Neural cell (in vitro differentiated cells): ENCODE data around the gene MSI1. TPM values are rescaled to one million over a fixed set of nuclear protein-coding genes. Genes with fewer than 3 reads are reported as not detected.

ENCODE experiments used
- H2AFZ ChIP-seq: fragments of 200-600, 300-800 bp; sonication (generic), shearing (Covaris generic); 2 replicates; pipeline ENCODE4 v1.6.0; 2014; ENCODE audit warnings: low read depth, mild to moderate bottlenecking, antibody characterized with exemption, low read length, moderate library complexity
- H3F3A ChIP-seq: fragments of 200-600 bp; shearing (Covaris generic); 2 replicates; pipeline ENCODE4 v1.6.1; 2016; ENCODE audit warnings: mild to moderate bottlenecking, moderate library complexity, mixed read lengths, antibody characterized with exemption, low read length; ENCODE audit not compliant: insufficient read depth, poor library complexity, severe bottlenecking
- H3K27ac ChIP-seq: fragments of 200-600, 300-800 bp; sonication (generic), shearing (Covaris generic); 2 replicates; pipeline ENCODE4 v1.5.1; 2014; ENCODE audit warnings: mild to moderate bottlenecking, low read length, moderate library complexity
- H3K27me3 ChIP-seq: fragments of 300-800, 200-600 bp; sonication (generic), shearing (Covaris generic); 2 replicates; pipeline ENCODE4 v1.6.0; 2014; ENCODE audit warnings: mild to moderate bottlenecking, low read depth, low read length, moderate library complexity; ENCODE audit not compliant: insufficient read depth
- H3K36me3 ChIP-seq: fragments of 300-800, 200-600 bp; sonication (generic), shearing (Covaris generic); 2 replicates; pipeline ENCODE4 v1.5.1; 2014; ENCODE audit warnings: mild to moderate bottlenecking, antibody characterized with exemption, low read length, moderate library complexity; ENCODE audit not compliant: insufficient read depth
- H3K4me2 ChIP-seq: fragments of 300-800, 200-600 bp; sonication (generic), shearing (Covaris generic); 2 replicates; pipeline ENCODE4 v1.6.0; 2014; ENCODE audit warnings: mild to moderate bottlenecking, low read length
- H3K4me3 ChIP-seq: fragments of 300-800, 200-600 bp; sonication (generic), shearing (Covaris generic); 2 replicates; pipeline ENCODE4 v1.5.1; 2014; ENCODE audit warnings: mild to moderate bottlenecking, low read length, moderate library complexity
- H3K79me2 ChIP-seq: fragments of 200-600 bp; shearing (Covaris generic); replicated peaks from 2 replicates; pipeline ENCODE4 v1.6.0; 2014; ENCODE audit warnings: mild to moderate bottlenecking, low read length, moderate library complexity; ENCODE audit not compliant: insufficient read depth
- H3K9ac ChIP-seq: fragments of 300-800, 200-600 bp; sonication (generic), shearing (Covaris generic); 2 replicates; pipeline ENCODE4 v1.6.1; 2016; ENCODE audit warnings: mild to moderate bottlenecking, low read length, mixed read lengths
- H3K9me2 ChIP-seq: fragments of 200-600 bp; shearing (Covaris generic); 2 replicates; pipeline ENCODE4 v1.6.1; 2016; ENCODE audit warnings: mild to moderate bottlenecking, low read length, mixed read lengths; ENCODE audit not compliant: insufficient read depth
- H3K9me3 ChIP-seq: fragments of 200-600, 300-800 bp; sonication (generic), shearing (Covaris generic); 2 replicates; pipeline ENCODE4 v1.6.1; 2016; ENCODE audit warnings: mild to moderate bottlenecking, mixed run types, low read length, moderate library complexity, mixed read lengths
- H4K20me1 ChIP-seq: fragments of 200-600 bp; shearing (Covaris generic); 2 replicates; pipeline ENCODE4 v1.6.1; 2016; ENCODE audit warnings: mild to moderate bottlenecking, mixed run types; ENCODE audit not compliant: insufficient read depth
- EP300 ChIP-seq: fragments of 450-650 bp; conservative IDR thresholded peaks from 2 replicates; pipeline ENCODE4 v1.6.1; 2014; ENCODE audit warnings: antibody characterized with exemption, mild to moderate bottlenecking, moderate library complexity; ENCODE audit not compliant: poor library complexity, severe bottlenecking
- EZH2 ChIP-seq: fragments of 200-600, 300-800 bp; shearing (Covaris generic), sonication (generic); IDR thresholded peaks from 2 replicates; pipeline ENCODE4 v1.6.1; 2014; ENCODE audit warnings: antibody characterized with exemption, low read length, borderline replicate concordance, mild to moderate bottlenecking; ENCODE audit not compliant: insufficient read depth, poor library complexity, severe bottlenecking
- MXI1 ChIP-seq: fragments of 450-650 bp; conservative IDR thresholded peaks from 2 replicates; pipeline ENCODE4 v1.6.1; 2014; ENCODE audit warnings: antibody characterized with exemption, mild to moderate bottlenecking; ENCODE audit not compliant: poor library complexity, severe bottlenecking
- POLR2AphosphoS5 ChIP-seq: IDR thresholded peaks from 2 replicates; pipeline ENCODE4 v1.6.1; 2012
- RAD21 ChIP-seq: fragments of 450-650 bp; conservative IDR thresholded peaks from 2 replicates; pipeline ENCODE4 v1.6.1; 2014; ENCODE audit warnings: antibody characterized with exemption, mild to moderate bottlenecking, moderate library complexity
- SMC3 ChIP-seq: fragments of 450-650 bp; conservative IDR thresholded peaks from 2 replicates; pipeline ENCODE4 v1.6.1; 2014; ENCODE audit warnings: antibody characterized with exemption, mild to moderate bottlenecking, moderate library complexity; ENCODE audit not compliant: poor library complexity
- TAF1 ChIP-seq: IDR thresholded peaks from 2 replicates; pipeline ENCODE4 v1.6.1; 2012; ENCODE audit warnings: low read depth
- polyA plus RNA-seq: library from polyadenylated mRNA; depleted of rRNA; stranded (reverse); fragments of >200 nt; gene quantifications from 2 replicates; pipeline ENCODE4 v1.2.3, GENCODE V29; 2014
- TF ChIP-seq, protein P1 (sequence below): IDR thresholded peaks from 2 replicates; pipeline ENCODE4 v1.6.1; 2012; ENCODE audit warnings: borderline replicate concordance
- TF ChIP-seq, protein P2 (sequence below): fragments of 450-650 bp; IDR thresholded peaks from 2 replicates; pipeline ENCODE4 v1.5.1; 2014; ENCODE audit warnings: antibody characterized with exemption, mild to moderate bottlenecking, moderate library complexity; ENCODE audit not compliant: poor library complexity, severe bottlenecking

The MSI1 gene
- polyA plus RNA-seq, 1 donor from 2014 or later: 7.5 TPM

DNA sequence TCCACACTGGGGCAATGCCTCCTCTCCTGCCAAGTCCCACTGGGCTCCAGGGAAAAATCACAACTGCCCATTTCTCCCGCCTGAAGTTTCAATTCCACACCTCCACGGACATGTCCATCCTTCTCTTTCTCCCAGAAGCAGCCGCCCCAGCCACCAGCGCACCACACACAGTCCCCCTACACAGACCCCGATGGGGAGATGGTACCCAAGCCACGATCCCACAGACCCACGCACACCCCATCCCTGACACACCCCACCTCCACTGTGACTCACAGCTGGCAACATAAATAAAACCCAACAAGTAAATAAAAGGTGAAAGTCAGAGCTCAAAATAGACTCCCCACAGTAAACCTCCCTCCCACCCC, 2.6 kb downstream of the MSI1 start:
- TF ChIP-seq TAF1: no peak
- no peak for TF ChIP-seq POLR2AphosphoS5
- no peak for TF ChIP-seq SMC3
- TF ChIP-seq, protein P1, sequence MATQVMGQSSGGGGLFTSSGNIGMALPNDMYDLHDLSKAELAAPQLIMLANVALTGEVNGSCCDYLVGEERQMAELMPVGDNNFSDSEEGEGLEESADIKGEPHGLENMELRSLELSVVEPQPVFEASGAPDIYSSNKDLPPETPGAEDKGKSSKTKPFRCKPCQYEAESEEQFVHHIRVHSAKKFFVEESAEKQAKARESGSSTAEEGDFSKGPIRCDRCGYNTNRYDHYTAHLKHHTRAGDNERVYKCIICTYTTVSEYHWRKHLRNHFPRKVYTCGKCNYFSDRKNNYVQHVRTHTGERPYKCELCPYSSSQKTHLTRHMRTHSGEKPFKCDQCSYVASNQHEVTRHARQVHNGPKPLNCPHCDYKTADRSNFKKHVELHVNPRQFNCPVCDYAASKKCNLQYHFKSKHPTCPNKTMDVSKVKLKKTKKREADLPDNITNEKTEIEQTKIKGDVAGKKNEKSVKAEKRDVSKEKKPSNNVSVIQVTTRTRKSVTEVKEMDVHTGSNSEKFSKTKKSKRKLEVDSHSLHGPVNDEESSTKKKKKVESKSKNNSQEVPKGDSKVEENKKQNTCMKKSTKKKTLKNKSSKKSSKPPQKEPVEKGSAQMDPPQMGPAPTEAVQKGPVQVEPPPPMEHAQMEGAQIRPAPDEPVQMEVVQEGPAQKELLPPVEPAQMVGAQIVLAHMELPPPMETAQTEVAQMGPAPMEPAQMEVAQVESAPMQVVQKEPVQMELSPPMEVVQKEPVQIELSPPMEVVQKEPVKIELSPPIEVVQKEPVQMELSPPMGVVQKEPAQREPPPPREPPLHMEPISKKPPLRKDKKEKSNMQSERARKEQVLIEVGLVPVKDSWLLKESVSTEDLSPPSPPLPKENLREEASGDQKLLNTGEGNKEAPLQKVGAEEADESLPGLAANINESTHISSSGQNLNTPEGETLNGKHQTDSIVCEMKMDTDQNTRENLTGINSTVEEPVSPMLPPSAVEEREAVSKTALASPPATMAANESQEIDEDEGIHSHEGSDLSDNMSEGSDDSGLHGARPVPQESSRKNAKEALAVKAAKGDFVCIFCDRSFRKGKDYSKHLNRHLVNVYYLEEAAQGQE: no peak
- TF ChIP-seq EZH2: no peak
- TF ChIP-seq RAD21: no peak
- no peak for TF ChIP-seq MXI1
- TF ChIP-seq, protein P2, sequence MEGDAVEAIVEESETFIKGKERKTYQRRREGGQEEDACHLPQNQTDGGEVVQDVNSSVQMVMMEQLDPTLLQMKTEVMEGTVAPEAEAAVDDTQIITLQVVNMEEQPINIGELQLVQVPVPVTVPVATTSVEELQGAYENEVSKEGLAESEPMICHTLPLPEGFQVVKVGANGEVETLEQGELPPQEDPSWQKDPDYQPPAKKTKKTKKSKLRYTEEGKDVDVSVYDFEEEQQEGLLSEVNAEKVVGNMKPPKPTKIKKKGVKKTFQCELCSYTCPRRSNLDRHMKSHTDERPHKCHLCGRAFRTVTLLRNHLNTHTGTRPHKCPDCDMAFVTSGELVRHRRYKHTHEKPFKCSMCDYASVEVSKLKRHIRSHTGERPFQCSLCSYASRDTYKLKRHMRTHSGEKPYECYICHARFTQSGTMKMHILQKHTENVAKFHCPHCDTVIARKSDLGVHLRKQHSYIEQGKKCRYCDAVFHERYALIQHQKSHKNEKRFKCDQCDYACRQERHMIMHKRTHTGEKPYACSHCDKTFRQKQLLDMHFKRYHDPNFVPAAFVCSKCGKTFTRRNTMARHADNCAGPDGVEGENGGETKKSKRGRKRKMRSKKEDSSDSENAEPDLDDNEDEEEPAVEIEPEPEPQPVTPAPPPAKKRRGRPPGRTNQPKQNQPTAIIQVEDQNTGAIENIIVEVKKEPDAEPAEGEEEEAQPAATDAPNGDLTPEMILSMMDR: no peak
- TF ChIP-seq EP300: no peak
- Histone ChIP-seq H3K79me2 (peaks cover 60% of the 10 kb centered on the region), H3K9me3 (no peaks in the 10 kb centered on the region), H3K9me2 (no peaks in the 10 kb centered on the region), H3K4me3 (peak overlapping the region; percentile 80), H4K20me1 (no peaks in the 10 kb centered on the region), H3K4me2 (peak overlapping the region; percentile 99), H3K9ac (peak overlapping the region; percentile 91), H3F3A (peaks cover 15% of the 10 kb centered on the region), H3K36me3 (peaks cover 4% of the 10 kb centered on the region), H3K27ac (peak overlapping the region; percentile 77), H2AFZ (no peak overlapping the region), H3K27me3 (no peaks in the 10 kb centered on the region)

DNA sequence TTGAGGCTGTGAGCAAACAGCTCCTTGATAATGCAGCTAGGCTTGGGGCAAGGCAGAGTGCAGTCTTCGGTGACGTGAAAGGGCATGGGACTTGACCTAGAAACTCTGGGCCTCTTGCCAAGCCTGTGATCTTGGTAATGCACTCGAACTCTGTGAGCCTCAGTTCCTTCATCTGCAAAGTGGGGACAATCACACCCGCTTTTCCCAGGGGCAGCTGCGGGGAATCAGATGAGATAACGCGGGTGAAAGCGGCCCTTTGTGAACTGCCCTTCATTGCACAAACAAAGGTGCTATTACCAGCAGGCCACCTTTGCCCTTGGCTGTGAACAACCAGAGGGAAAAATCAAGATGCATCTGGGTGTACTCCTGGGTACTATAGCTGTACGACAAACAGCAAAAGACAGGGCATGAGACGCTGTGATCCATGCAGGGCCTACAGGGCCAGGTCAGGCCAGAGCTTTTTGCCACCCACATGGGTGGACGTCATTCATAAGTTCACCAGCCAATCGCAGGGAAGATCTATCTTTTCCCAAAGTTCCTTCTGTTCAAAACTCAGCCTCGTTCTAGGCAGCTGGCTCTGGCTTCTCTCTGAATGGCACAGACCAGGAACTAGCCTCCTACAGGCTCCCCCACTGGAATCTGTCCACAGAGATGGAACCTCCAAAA, 3.2 kb downstream of the MSI1 start:
- H3K9me3 ChIP-seq: no peaks in the 10 kb centered on the region
- no peaks in the 10 kb centered on the region for H4K20me1 ChIP-seq
- TF ChIP-seq POLR2AphosphoS5 (no peak), SMC3 (no peak), RAD21 (no peak), EZH2 (no peak), TAF1 (no peak), EP300 (no peak), MXI1 (no peak)
- TF ChIP-seq, protein P1: no peak
- TF ChIP-seq, protein P2: no peak
- peaks cover 4% of the 10 kb centered on the region for H3K36me3 ChIP-seq
- H3K4me2 ChIP-seq: no peak overlapping the region
- no peaks in the 10 kb centered on the region for H3K27me3 ChIP-seq
- H2AFZ ChIP-seq: no peak overlapping the region
- H3K9me2 ChIP-seq: no peaks in the 10 kb centered on the region
- peaks cover 15% of the 10 kb centered on the region for H3F3A ChIP-seq
- peak overlapping the region; percentile 91 for H3K9ac ChIP-seq
- H3K27ac ChIP-seq: no peak overlapping the region
- peak overlapping the region; percentile 80 for H3K4me3 ChIP-seq
- H3K79me2 ChIP-seq: peaks cover 65% of the 10 kb centered on the region
